NT2/D1 (cell line): Measurements from ENCODE around the gene SOX15.

Experiments used
- YY1 ChIP-seq: IDR thresholded peaks from 2 replicates; pipeline ENCODE4 v1.6.1; 2011; ENCODE audit not compliant: insufficient read length, insufficient read depth
- ZNF274 ChIP-seq: IDR thresholded peaks from 2 replicates; pipeline ENCODE4 v1.6.1; 2011; ENCODE audit warnings: mild to moderate bottlenecking, low read depth, low read length

DNA sequence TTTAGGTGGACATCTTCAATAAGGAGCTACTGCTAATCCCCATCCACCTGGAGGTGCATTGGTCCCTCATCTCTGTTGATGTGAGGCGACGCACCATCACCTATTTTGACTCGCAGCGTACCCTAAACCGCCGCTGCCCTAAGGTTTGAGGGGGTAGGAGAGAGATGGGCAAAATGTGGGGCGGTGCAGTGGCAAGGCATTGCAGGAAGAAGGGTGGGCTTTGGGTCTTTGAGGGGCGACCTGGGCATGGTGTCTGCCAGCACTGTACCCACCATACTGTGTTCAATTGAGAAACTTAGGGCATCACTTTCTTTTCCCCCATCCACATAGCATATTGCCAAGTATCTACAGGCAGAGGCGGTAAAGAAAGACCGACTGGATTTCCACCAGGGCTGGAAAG, 19.5 kb downstream of the SOX15 start:
- no peak for TF ChIP-seq YY1
- TF ChIP-seq ZNF274 = no peak
